Central memory CD8-positive, alpha-beta T cell (primary cell): ENCODE results near the gene DVL2.

Experiments
- ATAC-seq: fragments of 150-1000 bp; cut with Tn5 transposase; replicated peaks from 2 replicates; pipeline ENCODE4 v1.10.0; 2022; ENCODE audit warnings: mild to moderate bottlenecking, moderate FRiP score, moderate number of reproducible peaks; ENCODE audit not compliant: poor library complexity, severe bottlenecking; ENCODE audit errors: extremely low read depth
- DNase-seq, 2 donors: peaks; one replicate each; pipeline ENCODE4 v3.0.0; 2021; ENCODE audit warnings: low spot score in 2 of 2
- H3K27ac Mint-ChIP-seq: one replicate; pipeline ENCODE4 v1.8.0; 2022; ENCODE audit warnings: low read depth, mild to moderate bottlenecking, moderate library complexity, mixed read lengths
- H3K27me3 Mint-ChIP-seq: one replicate; pipeline ENCODE4 v1.8.0; 2022; ENCODE audit warnings: mixed read lengths
- H3K36me3 Mint-ChIP-seq: one replicate; pipeline ENCODE4 v1.8.0; 2022; ENCODE audit warnings: mild to moderate bottlenecking, moderate library complexity, mixed read lengths; ENCODE audit not compliant: insufficient read depth
- H3K4me1 Mint-ChIP-seq: one replicate; pipeline ENCODE4 v1.8.0; 2022; ENCODE audit warnings: mixed read lengths
- H3K4me3 Mint-ChIP-seq: one replicate; pipeline ENCODE4 v1.8.0; 2022; ENCODE audit warnings: mild to moderate bottlenecking, moderate library complexity, mixed read lengths
- H3K9me3 Mint-ChIP-seq: one replicate; pipeline ENCODE4 v1.8.0; 2022; ENCODE audit warnings: mixed read lengths

DVL2 gene

GRCh38 chr17:7234083-7234951 lies at the start of gene DVL2:
DVL2 (minus strand) TSS chr17:7234517; CDS start chr17:7234262, 255 bp downstream.
- DNase-seq = peak; percentile 88 to 89
- peak within 1 kb of the TSS; percentile 89 for H3K27ac Mint-ChIP-seq
- ATAC-seq = peak; percentile 63
- H3K4me1 Mint-ChIP-seq = peaks cover 59% of the 10 kb centered on the region
- no peaks in the 10 kb centered on the region for H3K27me3 Mint-ChIP-seq
- no peaks in the 10 kb centered on the region for H3K9me3 Mint-ChIP-seq
- peaks cover 28% of the 10 kb centered on the region for H3K36me3 Mint-ChIP-seq
- H3K4me3 Mint-ChIP-seq = peak within 1 kb of the TSS; percentile 88

GRCh38 chr17:7283471-7284216 lies 49.3 kb upstream of the DVL2 start:
- Mint-ChIP-seq H3K9me3 (no peaks in the 10 kb centered on the region), H3K27ac (no peak overlapping the region), H3K27me3 (peaks cover 61% of the 10 kb centered on the region), H3K36me3 (peaks cover 2% of the 10 kb centered on the region), H3K4me1 (peaks cover 13% of the 10 kb centered on the region), H3K4me3 (no peak overlapping the region)
- no peak for ATAC-seq
- DNase-seq = no peak

- Mint-ChIP-seq H3K27ac (no peak overlapping the region), H3K4me3 (peak overlapping the region; percentile 77)
Observed at GRCh38 chr17:7282752-7283321, 48.5 kb upstream of the DVL2 start.

GRCh38 chr17:7281953-7282751 lies 47.8 kb upstream of the DVL2 start:
- DNase-seq = no peak
- peaks cover 2% of the 10 kb centered on the region for H3K36me3 Mint-ChIP-seq
- H3K4me3 Mint-ChIP-seq = peak overlapping the region; percentile 77
- ATAC-seq = no peak
- no peaks in the 10 kb centered on the region for H3K9me3 Mint-ChIP-seq
- peaks cover 46% of the 10 kb centered on the region for H3K27me3 Mint-ChIP-seq
- H3K4me1 Mint-ChIP-seq = peaks cover 13% of the 10 kb centered on the region
- peak overlapping the region; percentile 59 for H3K27ac Mint-ChIP-seq

More at GRCh38 chr17:7282752-7283321, 48.5 kb upstream of the DVL2 start:
- Mint-ChIP-seq H3K36me3 (peaks cover 2% of the 10 kb centered on the region), H3K9me3 (no peaks in the 10 kb centered on the region), H3K27me3 (peaks cover 53% of the 10 kb centered on the region), H3K4me1 (peaks cover 13% of the 10 kb centered on the region)
- ATAC-seq = no peak
- DNase-seq = no peak

GRCh38 chr17:7281074-7281952 lies 47.0 kb upstream of the DVL2 start, which contains the start of gene SLC2A4:
SLC2A4 (plus strand) TSS chr17:7281718; CDS start chr17:7281935, 217 bp downstream.
- Mint-ChIP-seq H3K27ac (peak within 1 kb of the TSS; percentile 59), H3K4me1 (peaks cover 13% of the 10 kb centered on the region), H3K36me3 (peaks cover 2% of the 10 kb centered on the region), H3K9me3 (no peaks in the 10 kb centered on the region), H3K27me3 (peaks cover 38% of the 10 kb centered on the region), H3K4me3 (peak within 1 kb of the TSS; percentile 77)
- ATAC-seq = peak; percentile 39
- peak in 1 of 2 donors; percentile 44 for DNase-seq

- H3K4me3 Mint-ChIP-seq = peak overlapping the region; percentile 77
- DNase-seq (peak; percentile 38 to 80), ATAC-seq (peak; percentile 91)
- H3K27me3 Mint-ChIP-seq = peaks cover 31% of the 10 kb centered on the region
- peaks cover 2% of the 10 kb centered on the region for H3K36me3 Mint-ChIP-seq
- no peak overlapping the region for H3K27ac Mint-ChIP-seq
- H3K9me3 Mint-ChIP-seq = no peaks in the 10 kb centered on the region
- peaks cover 13% of the 10 kb centered on the region for H3K4me1 Mint-ChIP-seq
Observed at GRCh38 chr17:7280519-7281073, 46.3 kb upstream of the DVL2 start.

GRCh38 chr17:7279448-7279847 lies 45.1 kb upstream of the DVL2 start:
- ATAC-seq = no peak

GRCh38 chr17:7266784-7267183 lies 32.5 kb upstream of the DVL2 start:
- peaks cover 18% of the 10 kb centered on the region for H3K4me1 Mint-ChIP-seq
- H3K27me3 Mint-ChIP-seq = peaks cover 44% of the 10 kb centered on the region
- H3K4me3 Mint-ChIP-seq = no peak overlapping the region
- H3K9me3 Mint-ChIP-seq = no peaks in the 10 kb centered on the region
- peaks cover 3% of the 10 kb centered on the region for H3K36me3 Mint-ChIP-seq
- no peak overlapping the region for H3K27ac Mint-ChIP-seq
- no peak for DNase-seq
- ATAC-seq = no peak

More at GRCh38 chr17:7279448-7279847, 45.1 kb upstream of the DVL2 start:
- Mint-ChIP-seq H3K36me3 (peaks cover 2% of the 10 kb centered on the region), H3K27ac (no peak overlapping the region), H3K4me1 (peaks cover 13% of the 10 kb centered on the region), H3K27me3 (peaks cover 24% of the 10 kb centered on the region), H3K4me3 (no peak overlapping the region), H3K9me3 (no peaks in the 10 kb centered on the region)
- no peak for DNase-seq

GRCh38 chr17:7263801-7264078 lies 29.4 kb upstream of the DVL2 start:
- no peaks in the 10 kb centered on the region for H3K9me3 Mint-ChIP-seq
- H3K27me3 Mint-ChIP-seq = peaks cover 34% of the 10 kb centered on the region
- ATAC-seq = no peak
- peaks cover 18% of the 10 kb centered on the region for H3K4me1 Mint-ChIP-seq
- H3K36me3 Mint-ChIP-seq = peaks cover 7% of the 10 kb centered on the region
- no peak overlapping the region for H3K27ac Mint-ChIP-seq
- H3K4me3 Mint-ChIP-seq = peak overlapping the region; percentile 77
- DNase-seq = no peak

- DNase-seq (no peak), ATAC-seq (peak; percentile 22)
- Mint-ChIP-seq H3K27ac (peak overlapping the region; percentile 86), H3K4me3 (peak overlapping the region; percentile 77), H3K36me3 (peaks cover 7% of the 10 kb centered on the region), H3K9me3 (no peaks in the 10 kb centered on the region), H3K27me3 (peaks cover 34% of the 10 kb centered on the region), H3K4me1 (peaks cover 18% of the 10 kb centered on the region)
Observed at GRCh38 chr17:7262935-7263800, 28.9 kb upstream of the DVL2 start.
